ENCODE results near the gene HOXA11.
A peak's percentile ranks its signal among the peaks of the same experiment; 100 is the strongest.

HOXA11 gene

DNA sequence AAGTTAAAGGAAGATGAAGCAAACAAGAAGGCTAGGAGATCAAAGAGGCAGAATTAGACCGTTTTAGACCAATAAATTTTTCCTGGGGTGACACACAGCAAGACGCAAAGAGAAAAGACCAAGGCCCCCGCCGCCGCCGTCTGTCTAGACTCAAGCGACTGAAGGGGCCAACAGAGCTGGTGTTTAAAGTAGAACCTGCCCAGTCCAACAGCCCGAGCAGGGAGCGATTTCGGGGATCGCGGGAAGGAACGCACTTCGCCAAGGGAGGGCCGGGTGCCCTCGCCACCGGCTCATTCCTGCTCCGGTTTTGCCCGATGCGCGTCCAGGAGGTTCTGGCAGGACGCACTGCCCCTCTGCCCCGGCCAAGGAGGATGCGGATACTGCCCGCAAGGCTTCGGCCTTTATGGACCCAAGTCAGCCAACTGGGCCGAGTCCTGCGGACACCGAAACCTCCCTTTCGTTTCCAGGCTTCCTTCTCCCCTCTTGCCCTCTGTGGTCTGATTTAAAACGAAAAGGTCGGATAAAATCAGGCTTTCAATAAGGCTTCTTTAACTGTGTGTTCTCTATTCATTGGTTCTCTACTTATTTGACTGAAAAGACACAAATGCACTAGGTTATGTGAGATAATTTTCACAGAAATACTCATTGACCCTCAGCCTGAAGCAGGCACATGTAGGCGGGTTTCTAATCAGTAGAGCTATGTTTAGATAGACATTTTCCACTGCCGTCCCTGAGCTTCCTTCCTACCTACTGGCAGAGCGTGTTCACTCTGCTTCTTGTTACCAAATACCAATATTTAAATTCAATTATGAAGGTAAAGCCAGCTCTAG lies 26.4 kb downstream of the HOXA11 start:
- DNase-seq (ENCODE audit: low read depth): no peak

- DNase-seq (ENCODE audit: low read depth): no peak
These were observed 27.2 kb downstream of the HOXA11 start for GRCh38 chr7:27157702-27158431.

GRCh38 chr7:27156916-27157701 lies 27.9 kb downstream of the HOXA11 start:
- no peak for DNase-seq (ENCODE audit: low read depth)

DNA sequence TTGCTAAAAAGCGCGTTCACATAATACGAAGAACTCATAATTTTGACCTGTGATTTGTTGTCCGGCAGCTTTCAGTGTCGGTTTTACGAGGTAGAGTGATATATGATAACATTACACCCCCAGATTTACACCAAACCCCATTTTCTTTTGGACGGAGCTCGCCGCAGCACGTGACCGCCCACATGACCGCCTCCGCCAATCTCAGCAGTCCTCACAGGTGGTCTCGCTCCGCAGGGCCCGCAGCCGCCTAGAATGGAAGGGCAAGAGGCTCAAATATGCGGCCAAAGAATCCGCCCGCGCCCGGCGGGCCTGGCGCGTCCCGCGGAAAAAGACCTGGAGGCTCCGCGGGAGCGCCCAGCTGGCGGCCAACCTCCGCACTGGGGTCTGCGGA lies 28.5 kb downstream of the HOXA11 start, which contains the start of gene HOXA7:
Gene HOXA7 (minus strand): TSS at position 168 of the 391 bp plus-strand sequence. CDS start 130 bp downstream, at position 38.
- DNase-seq (ENCODE audit: low read depth): no peak

DNA sequence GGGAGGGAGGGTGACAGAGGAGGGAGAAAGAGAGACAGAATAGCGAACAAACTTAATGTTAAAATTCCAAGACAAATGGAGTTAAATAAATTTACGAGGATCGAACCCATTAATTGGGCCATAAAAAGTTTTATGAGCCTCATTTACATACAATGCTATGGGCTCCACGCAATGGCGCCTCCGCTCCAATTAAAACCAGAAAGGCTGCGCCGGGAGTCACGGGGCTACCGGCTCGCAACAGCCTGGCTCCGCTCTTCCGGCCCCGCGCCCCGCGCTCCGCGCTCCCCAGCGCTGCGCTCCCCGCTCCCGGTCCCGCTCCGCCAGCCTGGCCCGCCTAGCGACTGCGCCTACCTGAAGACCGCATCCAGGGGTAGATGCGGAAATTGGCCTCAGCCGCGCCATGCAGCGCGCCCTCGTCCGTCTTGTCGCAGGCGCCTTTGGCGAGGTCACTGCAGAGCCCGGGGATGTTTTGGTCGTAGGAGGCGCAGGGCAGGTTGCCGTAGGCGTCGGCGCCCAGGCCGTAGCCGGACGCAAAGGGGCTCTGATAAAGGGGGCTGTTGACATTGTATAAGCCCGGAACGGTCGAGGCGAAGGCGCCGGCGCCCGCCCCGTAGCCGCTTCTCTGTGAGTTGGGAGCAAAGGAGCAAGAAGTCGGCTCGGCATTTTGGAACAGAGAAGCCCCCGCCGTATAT lies 29.1 kb downstream of the HOXA11 start:
- DNase-seq (ENCODE audit: low read depth): no peak

GRCh38 chr7:27154901-27155815 lies 29.9 kb downstream of the HOXA11 start:
- DNase-seq (ENCODE audit: low read depth): no peak

DNA sequence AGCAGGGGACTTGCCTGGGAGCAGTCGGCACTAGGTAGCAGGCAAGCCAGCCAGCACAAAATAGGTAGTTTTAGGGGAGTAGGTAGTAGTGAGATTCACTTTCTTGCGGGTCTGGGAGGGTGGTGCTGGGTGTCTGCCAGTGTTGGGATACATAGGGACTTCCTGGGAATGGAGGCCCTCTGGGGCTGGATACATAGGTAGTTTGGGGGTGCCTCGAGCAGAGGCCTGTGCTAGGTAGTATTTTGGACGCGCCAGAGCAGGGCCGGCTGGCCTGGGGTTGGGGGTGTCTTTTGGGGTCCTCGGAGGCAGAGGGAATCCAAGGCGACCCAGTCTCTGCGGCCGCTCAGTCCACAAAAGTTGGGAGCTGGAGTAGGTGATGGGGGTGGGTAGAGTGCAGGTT lies 30.7 kb downstream of the HOXA11 start:
- DNase-seq (ENCODE audit: low read depth): no peak

- no peak for DNase-seq (ENCODE audit: low read depth)
These were observed 31.5 kb downstream of the HOXA11 start for GRCh38 chr7:27153526-27153925.

GRCh38 chr7:27152816-27153442 lies 32.1 kb downstream of the HOXA11 start:
- no peak for DNase-seq (ENCODE audit: low read depth)

- no peak for DNase-seq (ENCODE audit: low read depth)
These were observed 32.9 kb downstream of the HOXA11 start, which contains the start of gene HOXA3 for GRCh38 chr7:27151931-27152815. Gene HOXA3 (minus strand): TSS chr7:27152583. CDS start chr7:27110640, 41,943 bp downstream.

DNA sequence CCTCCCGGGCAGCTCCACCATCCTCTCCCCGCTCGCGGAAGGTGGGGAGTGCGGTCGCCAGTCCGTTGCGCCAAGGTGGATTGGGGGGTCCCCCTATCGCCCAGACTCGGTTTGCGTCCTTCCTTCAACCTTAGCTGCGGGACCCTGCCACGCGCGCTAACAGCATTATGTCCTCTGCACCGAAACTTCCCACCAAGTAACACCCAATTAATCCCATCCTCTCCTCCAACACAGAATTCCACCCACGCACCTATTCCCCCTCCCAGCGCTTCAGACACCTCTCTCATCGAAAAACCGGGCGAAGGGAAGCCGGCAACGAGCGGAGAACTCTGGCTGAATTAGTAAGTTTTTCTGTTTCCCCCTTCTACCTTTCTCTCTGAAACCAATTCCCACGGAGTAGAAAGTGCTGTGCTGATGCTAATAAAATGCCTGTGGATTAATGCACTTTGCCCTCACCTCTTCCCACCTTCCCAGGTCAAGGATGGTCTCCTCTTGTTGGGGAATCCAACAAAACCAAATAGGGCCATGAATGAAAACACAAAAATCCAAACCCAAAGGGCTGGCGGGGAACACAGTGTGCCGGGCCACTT lies 33.6 kb downstream of the HOXA11 start:
- DNase-seq (ENCODE audit: low read depth): no peak

- DNase-seq (ENCODE audit: low read depth): peak; percentile 18
These were observed 34.3 kb downstream of the HOXA11 start for GRCh38 chr7:27150568-27151340.

DNA sequence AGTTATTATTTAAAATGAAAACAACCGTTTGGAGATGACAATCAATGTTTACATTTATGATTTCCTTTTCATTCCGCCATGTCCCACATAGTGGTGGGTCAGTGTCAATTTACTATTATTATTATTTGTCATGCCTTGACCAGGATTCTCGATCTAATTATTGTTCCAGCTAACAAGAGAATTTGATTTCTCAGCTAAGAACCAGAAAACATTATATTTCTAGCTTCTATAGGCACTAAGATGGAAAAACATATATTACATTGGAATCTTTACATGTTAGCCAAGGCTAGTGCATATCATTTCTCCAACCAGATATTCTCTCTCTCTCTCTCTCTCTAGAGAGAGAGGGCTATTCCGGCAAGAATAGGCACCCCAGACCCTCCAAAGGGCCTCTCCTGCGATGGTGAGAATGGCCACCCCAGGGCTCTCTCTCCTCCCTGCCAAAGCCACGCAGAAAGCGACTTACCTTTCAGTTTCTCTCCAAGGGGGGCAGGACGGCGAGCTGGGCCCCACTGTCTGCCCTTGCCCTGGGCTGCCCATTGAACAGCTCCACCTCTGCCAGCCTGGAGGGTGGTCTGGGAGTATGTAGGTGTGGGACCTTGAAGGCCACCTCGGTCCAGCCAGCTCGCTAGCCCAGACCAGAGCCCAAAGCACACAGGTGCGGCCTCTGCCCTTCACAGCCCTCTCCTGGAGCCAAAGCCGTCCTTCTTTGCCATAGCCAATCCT lies 35.0 kb downstream of the HOXA11 start:
- no peak for DNase-seq (ENCODE audit: low read depth)

DNA sequence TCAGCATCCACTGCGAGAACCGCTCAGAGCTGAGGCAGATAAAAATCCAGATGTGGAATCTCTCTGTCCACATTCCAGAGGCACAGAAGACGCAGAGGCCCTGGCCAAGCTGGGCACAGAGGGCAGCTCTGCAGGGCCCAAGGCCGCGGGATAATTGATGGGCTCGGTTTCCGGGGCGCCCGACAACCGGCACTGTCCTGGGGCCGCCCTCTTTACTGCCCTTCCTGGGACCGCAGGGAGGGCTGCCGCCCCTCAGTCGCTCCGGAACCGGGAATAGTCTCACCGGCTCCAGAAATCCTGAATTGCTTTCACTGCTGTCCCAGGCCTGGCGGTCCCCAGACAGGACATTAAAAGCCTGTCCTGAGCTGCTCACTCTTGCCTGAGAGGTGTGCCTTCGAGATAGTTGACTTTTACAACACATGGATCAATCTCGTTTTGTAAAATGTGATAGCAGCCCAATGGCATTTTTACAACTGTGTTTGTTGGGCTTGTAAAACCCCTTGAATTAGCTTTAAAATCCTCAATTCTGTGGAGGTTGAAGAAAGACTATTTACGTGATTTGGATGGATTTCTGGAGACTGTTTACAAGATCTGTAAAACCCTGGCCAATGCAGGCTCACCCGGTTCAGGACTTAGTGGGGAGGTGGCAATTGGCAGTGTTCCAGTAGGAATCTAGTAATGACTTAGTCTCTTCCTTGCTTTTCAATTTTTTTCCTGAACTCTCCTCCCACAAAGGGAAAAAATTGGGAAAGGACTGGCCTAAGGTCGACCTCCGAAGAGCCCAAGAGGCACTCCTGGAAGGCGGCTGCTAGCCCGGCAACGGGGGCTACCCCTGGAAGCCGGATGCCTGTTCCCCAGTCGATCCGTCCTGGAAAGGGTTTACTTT lies 36.0 kb downstream of the HOXA11 start:
- no peak for DNase-seq (ENCODE audit: low read depth)

- no peak for DNase-seq (ENCODE audit: low read depth)
These were observed 36.8 kb downstream of the HOXA11 start for GRCh38 chr7:27148031-27148755.
